ENCODE measurements around the gene RGS9.

Gene RGS9

DNA sequence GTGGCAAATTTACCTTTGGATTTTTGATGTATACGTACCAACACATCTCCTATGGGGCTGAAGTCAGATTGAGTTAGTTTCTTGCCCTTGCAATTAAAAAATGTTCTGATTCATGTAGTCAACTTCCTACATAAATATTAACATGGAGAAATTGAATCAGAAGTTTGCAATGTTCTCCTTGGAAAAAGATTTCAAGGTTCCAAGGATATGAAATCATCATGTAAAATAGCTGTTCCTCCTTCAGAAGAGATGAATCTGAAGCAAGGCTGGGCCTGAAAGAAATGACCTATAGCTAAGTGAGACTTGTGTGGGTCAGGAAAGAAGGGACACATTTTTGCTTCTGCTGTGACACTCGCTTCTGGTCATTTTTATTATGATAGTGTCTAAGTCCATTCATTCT is 131.7 kb downstream of the RGS9 start:
- no peak for DNase-seq

DNA sequence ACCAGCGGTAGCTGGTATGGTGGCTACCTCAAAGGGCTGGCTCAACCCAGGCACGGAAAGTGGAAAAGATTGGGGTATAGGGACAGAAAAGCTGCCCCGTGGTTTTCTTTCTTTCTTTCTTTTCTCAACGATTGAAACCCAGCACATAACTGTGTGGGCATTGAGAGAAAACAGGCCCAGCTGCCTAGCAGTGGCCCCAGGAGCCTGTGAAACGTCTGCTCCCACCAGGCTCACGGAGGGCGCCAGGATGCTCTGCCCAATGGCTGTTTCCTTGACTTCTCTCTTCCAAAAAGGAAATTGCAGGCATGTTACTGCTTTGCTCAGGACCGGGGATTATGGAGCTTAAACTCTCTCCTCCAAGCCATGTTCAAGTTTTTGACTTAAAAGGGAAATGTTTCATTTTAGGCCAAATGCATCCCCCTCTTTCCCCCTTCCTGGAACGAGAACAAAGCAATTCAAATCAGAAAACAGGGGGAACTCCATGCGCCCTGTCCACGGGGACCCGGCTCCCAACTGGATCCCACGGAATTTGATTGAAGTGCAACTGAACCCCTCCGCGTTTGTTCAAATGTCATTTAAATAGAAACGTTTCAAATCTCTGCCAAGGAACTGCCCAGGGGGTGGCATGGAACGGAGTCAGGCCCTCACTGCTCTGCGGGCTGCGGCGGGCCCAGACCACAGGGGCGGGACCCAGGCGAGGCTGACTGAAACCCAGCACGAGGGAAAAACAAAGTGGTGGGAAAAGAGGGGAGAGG is 133.5 kb downstream of the RGS9 start:
- no peak for DNase-seq

DNA sequence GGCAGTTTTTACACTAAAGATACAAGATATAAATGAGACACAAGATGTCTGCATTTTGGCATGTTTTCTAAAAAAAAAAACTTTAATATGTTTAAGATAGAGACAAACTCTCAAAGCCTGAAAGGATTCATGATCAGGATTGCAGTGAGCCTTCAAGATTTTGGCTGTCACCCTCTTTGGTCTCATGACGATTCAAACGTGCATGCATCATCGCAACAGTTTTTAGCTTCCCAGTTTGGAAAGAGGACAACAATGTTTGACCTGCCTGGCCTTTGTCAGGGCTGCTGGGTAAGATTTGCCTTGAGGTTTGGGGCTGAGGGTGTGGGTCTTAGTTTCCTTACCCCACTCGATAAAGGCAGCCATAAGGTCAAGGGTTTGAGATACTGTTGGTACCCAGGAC is 134.1 kb downstream of the RGS9 start:
- no peak for DNase-seq
